ENCODE data around the gene TBCE.

GRCh38 chr1:235430991-235431390, 63.8 kb downstream of the TBCE start:
- TF ChIP-seq, protein P1, sequence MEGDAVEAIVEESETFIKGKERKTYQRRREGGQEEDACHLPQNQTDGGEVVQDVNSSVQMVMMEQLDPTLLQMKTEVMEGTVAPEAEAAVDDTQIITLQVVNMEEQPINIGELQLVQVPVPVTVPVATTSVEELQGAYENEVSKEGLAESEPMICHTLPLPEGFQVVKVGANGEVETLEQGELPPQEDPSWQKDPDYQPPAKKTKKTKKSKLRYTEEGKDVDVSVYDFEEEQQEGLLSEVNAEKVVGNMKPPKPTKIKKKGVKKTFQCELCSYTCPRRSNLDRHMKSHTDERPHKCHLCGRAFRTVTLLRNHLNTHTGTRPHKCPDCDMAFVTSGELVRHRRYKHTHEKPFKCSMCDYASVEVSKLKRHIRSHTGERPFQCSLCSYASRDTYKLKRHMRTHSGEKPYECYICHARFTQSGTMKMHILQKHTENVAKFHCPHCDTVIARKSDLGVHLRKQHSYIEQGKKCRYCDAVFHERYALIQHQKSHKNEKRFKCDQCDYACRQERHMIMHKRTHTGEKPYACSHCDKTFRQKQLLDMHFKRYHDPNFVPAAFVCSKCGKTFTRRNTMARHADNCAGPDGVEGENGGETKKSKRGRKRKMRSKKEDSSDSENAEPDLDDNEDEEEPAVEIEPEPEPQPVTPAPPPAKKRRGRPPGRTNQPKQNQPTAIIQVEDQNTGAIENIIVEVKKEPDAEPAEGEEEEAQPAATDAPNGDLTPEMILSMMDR (IDR thresholded peaks at IDR 0.05): no peak
- TF ChIP-seq EP300 (IDR thresholded peaks at IDR 0.05; ENCODE audit: low read depth) (no peak), POLR2AphosphoS5 (IDR thresholded peaks at IDR 0.05) (no peak), POLR2A (IDR thresholded peaks at IDR 0.05) (no peak)
